Keratinocyte (primary cell): ENCODE data around the gene UNKL. TPM values are rescaled to one million over a fixed set of nuclear protein-coding genes. Genes with fewer than 3 reads are reported as not detected.
A peak's percentile ranks its signal among the peaks of the same experiment; 100 is the strongest.

Experiments used
- DNase-seq: peaks from one replicate; pipeline ENCODE4 v3.0.0-alpha.2; 2011; ENCODE audit warnings: low read depth, missing footprints, low spot score
- FAIRE-seq: peaks from 2 replicates; lab custom pipeline; 2011; peaks lifted over from hg19 to GRCh38; lab: Jason Lieb, UNC
- H2AFZ ChIP-seq: 2 replicates; pipeline ENCODE4 v1.6.0; 2012; ENCODE audit warnings: low read length, control low read depth, inconsistent platforms; ENCODE audit not compliant: control insufficient read depth
- H3K27ac ChIP-seq: 2 replicates; pipeline ENCODE4 v1.5.1; 2011; ENCODE audit warnings: low read length; ENCODE audit not compliant: control insufficient read depth, insufficient read depth
- H3K27me3 ChIP-seq: 3 replicates; pipeline ENCODE4 v1.6.0; 2011; ENCODE audit warnings: low read length; ENCODE audit not compliant: control insufficient read depth, insufficient read depth; ENCODE audit errors: extremely low read depth
- H3K36me3 ChIP-seq, 2 experiments: 2 replicates in 1 of 2; 3 replicates in 1 of 2; pipeline ENCODE4 v1.5.1; 2011; ENCODE audit warnings: low read length in 2 of 2, mild to moderate bottlenecking in 1 of 2; ENCODE audit not compliant: control insufficient read depth in 2 of 2, insufficient read depth in 2 of 2; ENCODE audit errors: extremely low read depth in 1 of 2
- H3K4me1 ChIP-seq: 3 replicates; pipeline ENCODE4 v1.5.1; 2011; ENCODE audit warnings: low read length; ENCODE audit not compliant: control insufficient read depth, insufficient read depth; ENCODE audit errors: extremely low read depth
- H3K4me2 ChIP-seq: 3 replicates; pipeline ENCODE4 v1.6.0; 2011; ENCODE audit warnings: low read depth, low read length; ENCODE audit not compliant: control insufficient read depth, insufficient read depth; ENCODE audit errors: extremely low read depth
- H3K4me3 ChIP-seq, 3 experiments: fragments of 200-600 bp in 1 of 3; sonication (generic) in 1 of 3; 2 replicates in 2 of 3; 3 replicates in 1 of 3; pipeline ENCODE4 v1.5.1; 2011 to 2016; ENCODE audit warnings: low read length in 3 of 3, mild to moderate bottlenecking in 3 of 3, control low read depth in 2 of 3, inconsistent platforms in 1 of 3, low read depth in 1 of 3, mixed read lengths in 1 of 3, mixed run types in 1 of 3, moderate library complexity in 1 of 3; ENCODE audit not compliant: control insufficient read depth in 2 of 3, insufficient read depth in 2 of 3; ENCODE audit errors: extremely low read depth in 1 of 3
- H3K79me2 ChIP-seq: 2 replicates; pipeline ENCODE4 v1.6.0; 2012; ENCODE audit warnings: low read length; ENCODE audit not compliant: control insufficient read depth, insufficient read depth
- H3K9ac ChIP-seq: 3 replicates; pipeline ENCODE4 v1.6.0; 2011; ENCODE audit warnings: low read length; ENCODE audit not compliant: control insufficient read depth, insufficient read depth; ENCODE audit errors: extremely low read depth
- H3K9me1 ChIP-seq: 3 replicates; pipeline ENCODE4 v1.6.0; 2011; ENCODE audit warnings: low read length; ENCODE audit not compliant: control insufficient read depth, insufficient read depth; ENCODE audit errors: extremely low read depth
- H3K9me3 ChIP-seq: 2 replicates; pipeline ENCODE4 v1.5.1; 2012; ENCODE audit warnings: low read depth, low read length; ENCODE audit not compliant: control insufficient read depth
- H4K20me1 ChIP-seq: 3 replicates; pipeline ENCODE4 v1.6.0; 2011; ENCODE audit warnings: low read length; ENCODE audit not compliant: control insufficient read depth, insufficient read depth; ENCODE audit errors: extremely low read depth
- EZH2 ChIP-seq: IDR thresholded peaks from one replicate; pipeline ENCODE4 v1.6.1; 2012; ENCODE audit warnings: inconsistent platforms, mild to moderate bottlenecking, low read length, moderate library complexity
- dilution Hi-C: fragments of 300-500 bp; cut with MboI; formaldehyde crosslinking; loops from one replicate; pipeline ENCODE4 v1.7.0; 2020; ENCODE audit warnings: low sequenced_read_pairs; ENCODE audit not compliant: extremely low pct_ligation_motif_present
- polyA minus RNA-seq, 3 experiments: library from RNA; depleted of rRNA, polyadenylated mRNA; stranded (reverse); fragments of >200 nt; gene quantifications; 1 replicate in 1 of 3; 2 replicates in 1 of 3; 3 replicates in 1 of 3; pipeline ENCODE4 v1.2.3, GENCODE V29; 2011
- polyA plus RNA-seq, 5 experiments: library from polyadenylated mRNA; depleted of rRNA in 3 of 5; stranded (reverse) in 3 of 5; stranded (forward) in 1 of 5; unstranded in 1 of 5; fragments of >200 nt; gene quantifications; 1 replicate in 1 of 5; 2 replicates in 3 of 5; 3 replicates in 1 of 5; pipeline versions ENCODE4 v1.2.1 to v1.2.3, GENCODE V29; 2011 to 2012; ENCODE audit warnings: missing spikeins in 2 of 5, low read depth in 1 of 5, low replicate concordance in 1 of 5
- TF ChIP-seq, protein P1 (sequence below), 3 experiments: IDR thresholded peaks in 1 of 3; conservative IDR thresholded peaks in 1 of 3; optimal IDR thresholded peaks in 1 of 3; 2 replicates in 2 of 3; 3 replicates in 1 of 3; pipeline versions ENCODE3 to v1.5.1; 2011; ENCODE audit warnings: low read length in 3 of 3, mild to moderate bottlenecking in 3 of 3, moderate library complexity in 2 of 3, control low read depth in 1 of 3, inconsistent platforms in 1 of 3; ENCODE audit not compliant: insufficient read depth in 2 of 3; ENCODE audit errors: extremely low read depth in 1 of 3

UNKL gene
- polyA plus RNA-seq, result 1.9 to 4.2 TPM (median 2.3 TPM) in 3 replicates
- 2.9 TPM for polyA plus RNA-seq (2011; ENCODE audit: low read depth)
- polyA plus RNA-seq (2011; cell fraction: cytosol; rRNA removed), result 1.3 and 1.8 TPM in 2 replicates
- 4.7 and 8.5 TPM in 2 replicates for polyA plus RNA-seq (2011; cell fraction: nucleus; rRNA removed)
- polyA plus RNA-seq (2012; ENCODE audit: low replicate concordance), result 1.7 and 2.4 TPM in 2 replicates
- polyA minus RNA-seq, result 1.3 to 3.0 TPM (median 2.2 TPM) in 3 replicates
- polyA minus RNA-seq (2011; cell fraction: cytosol; rRNA and poly(A)+ RNA removed), result 6.3 TPM
- polyA minus RNA-seq (2011; cell fraction: nucleus; rRNA and poly(A)+ RNA removed), result 3.6 and 7.0 TPM in 2 replicates

- H2AFZ ChIP-seq, result peak within 1 kb of the TSS; percentile 82
- H3K4me2 ChIP-seq, result peak within 1 kb of the TSS; percentile 73
- H3K9ac ChIP-seq, result peak within 1 kb of the TSS; percentile 72
- no peaks in the 10 kb centered on the region for H3K27me3 ChIP-seq
- H3K36me3 ChIP-seq, result no peaks in the 10 kb centered on the region
- no peak for FAIRE-seq
- H3K79me2 ChIP-seq, result peaks cover 19% of the 10 kb centered on the region
- dilution Hi-C loops, result no loop called here
- H3K4me1 ChIP-seq, result peaks cover 17% of the 10 kb centered on the region
- H3K9me3 ChIP-seq, result no peaks in the 10 kb centered on the region
- peak within 1 kb of the TSS; percentile 74 to 86 (median 82) for H3K4me3 ChIP-seq
- DNase-seq, result no peak
- TF ChIP-seq, protein P1, sequence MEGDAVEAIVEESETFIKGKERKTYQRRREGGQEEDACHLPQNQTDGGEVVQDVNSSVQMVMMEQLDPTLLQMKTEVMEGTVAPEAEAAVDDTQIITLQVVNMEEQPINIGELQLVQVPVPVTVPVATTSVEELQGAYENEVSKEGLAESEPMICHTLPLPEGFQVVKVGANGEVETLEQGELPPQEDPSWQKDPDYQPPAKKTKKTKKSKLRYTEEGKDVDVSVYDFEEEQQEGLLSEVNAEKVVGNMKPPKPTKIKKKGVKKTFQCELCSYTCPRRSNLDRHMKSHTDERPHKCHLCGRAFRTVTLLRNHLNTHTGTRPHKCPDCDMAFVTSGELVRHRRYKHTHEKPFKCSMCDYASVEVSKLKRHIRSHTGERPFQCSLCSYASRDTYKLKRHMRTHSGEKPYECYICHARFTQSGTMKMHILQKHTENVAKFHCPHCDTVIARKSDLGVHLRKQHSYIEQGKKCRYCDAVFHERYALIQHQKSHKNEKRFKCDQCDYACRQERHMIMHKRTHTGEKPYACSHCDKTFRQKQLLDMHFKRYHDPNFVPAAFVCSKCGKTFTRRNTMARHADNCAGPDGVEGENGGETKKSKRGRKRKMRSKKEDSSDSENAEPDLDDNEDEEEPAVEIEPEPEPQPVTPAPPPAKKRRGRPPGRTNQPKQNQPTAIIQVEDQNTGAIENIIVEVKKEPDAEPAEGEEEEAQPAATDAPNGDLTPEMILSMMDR (optimal IDR thresholded peaks at IDR 0.05 in 1 of 3, IDR thresholded peaks at IDR 0.05 in 1 of 3, conservative IDR thresholded peaks at IDR 0.05 in 1 of 3; ENCODE audit: extremely low read depth in 1 of 3, insufficient read depth in 2 of 3, low read length in 3 of 3), result no peak
- no peak for TF ChIP-seq EZH2
- H4K20me1 ChIP-seq, result no peaks in the 10 kb centered on the region
- peak within 1 kb of the TSS; percentile 20 for H3K27ac ChIP-seq
- no peaks in the 10 kb centered on the region for H3K9me1 ChIP-seq
These were observed at the start of gene UNKL for GRCh38 chr16:1414532-1415260. TSS of gene UNKL (minus strand) at chr16:1414704. CDS start at chr16:1414691, 13 bp downstream.

DNA sequence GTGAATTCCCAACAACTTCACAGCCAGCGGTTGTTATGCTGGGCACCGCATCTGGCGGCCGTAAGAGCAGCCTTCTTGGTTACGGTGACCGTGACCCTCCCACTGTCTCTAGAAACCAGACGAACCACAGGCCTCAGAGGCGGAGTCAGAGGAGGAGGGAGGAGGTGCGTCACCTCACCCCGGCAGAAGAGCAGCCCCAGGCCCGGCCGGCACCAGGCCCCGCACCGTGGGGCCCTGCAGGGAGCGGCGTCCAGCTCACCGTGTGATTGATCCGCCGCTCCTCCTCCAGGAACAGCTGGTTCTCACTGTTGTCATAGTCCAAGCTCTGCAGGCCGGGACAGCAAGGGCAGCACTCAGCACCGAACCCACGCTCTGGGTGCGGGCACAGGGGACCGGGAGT is 46.6 kb upstream of the UNKL start:
- Histone ChIP-seq H4K20me1 (no peaks in the 10 kb centered on the region), H3K27ac (no peak overlapping the region), H3K27me3 (no peaks in the 10 kb centered on the region), H3K36me3 (peaks cover 0 to 21% of the 10 kb centered on the region in 2 experiments), H2AFZ (no peak overlapping the region), H3K4me3 (no peak overlapping the region), H3K79me2 (peaks cover 2% of the 10 kb centered on the region), H3K4me2 (no peak overlapping the region), H3K9me3 (no peaks in the 10 kb centered on the region), H3K9me1 (no peaks in the 10 kb centered on the region), H3K4me1 (no peaks in the 10 kb centered on the region), H3K9ac (no peak overlapping the region)
- FAIRE-seq, result no peak
- dilution Hi-C loops, result no loop called here
- TF ChIP-seq EZH2, result no peak
- TF ChIP-seq, protein P1 (optimal IDR thresholded peaks at IDR 0.05 in 1 of 3, IDR thresholded peaks at IDR 0.05 in 1 of 3, conservative IDR thresholded peaks at IDR 0.05 in 1 of 3; ENCODE audit: extremely low read depth in 1 of 3, insufficient read depth in 2 of 3, low read length in 3 of 3), result no peak
- no peak for DNase-seq
